Measurements from ENCODE around the gene LCP2.

LCP2 gene

GRCh38 chr5:170315154-170315553 lies 17.6 kb upstream of the LCP2 start:
- DNase-seq (ENCODE audit: low read depth) = no peak

DNA sequence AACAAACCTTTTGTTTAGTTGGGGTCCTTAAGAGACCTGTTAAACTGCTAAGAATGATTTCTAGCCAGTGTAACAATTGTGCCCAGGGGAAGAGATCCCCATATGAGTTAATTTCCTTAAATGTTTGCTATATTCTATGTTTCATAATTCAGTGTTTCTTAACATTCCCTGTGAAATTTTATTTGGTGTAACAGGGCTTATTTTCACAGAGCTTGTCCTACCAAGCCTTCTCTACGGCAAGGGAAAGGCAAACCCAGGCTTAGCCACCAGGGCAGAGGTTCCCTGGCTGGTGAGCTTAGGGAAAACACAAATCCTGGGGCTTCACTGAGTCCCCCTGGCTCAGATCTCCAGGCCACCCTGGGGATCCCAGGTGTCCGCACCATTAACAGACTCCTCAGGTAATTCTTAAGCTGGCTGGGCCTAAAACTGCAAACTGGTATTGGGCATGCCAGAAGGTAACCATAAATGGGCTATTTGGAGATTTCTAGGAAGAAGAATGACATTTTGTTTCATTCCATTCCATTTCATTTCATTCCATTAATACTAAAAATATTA lies 17.0 kb upstream of the LCP2 start:
- no peak for DNase-seq (ENCODE audit: low read depth)

- DNase-seq (ENCODE audit: low read depth) = no peak
Measured at GRCh38 chr5:170313816-170314215, 16.2 kb upstream of the LCP2 start.

DNA sequence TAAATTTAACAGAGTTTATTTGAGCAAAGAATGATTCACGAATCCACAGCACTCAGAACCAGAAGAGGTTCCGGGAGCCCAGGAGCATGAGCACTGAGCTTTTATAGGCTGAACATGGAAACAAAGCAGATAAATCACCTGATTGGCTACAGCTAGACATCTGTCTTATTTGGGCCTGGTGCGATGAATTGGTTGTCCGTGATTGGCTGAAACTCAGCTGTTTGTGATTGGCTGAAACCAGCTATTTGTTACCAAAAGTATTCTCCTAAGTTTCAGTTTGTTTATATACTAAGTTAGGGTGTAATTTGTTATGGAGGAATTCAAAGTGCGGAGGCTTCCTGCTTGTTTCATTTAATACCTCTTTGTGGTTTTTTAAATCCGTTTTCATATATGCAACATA lies 15.8 kb upstream of the LCP2 start:
- no peak for DNase-seq (ENCODE audit: low read depth)

GRCh38 chr5:170312666-170313065 lies 15.1 kb upstream of the LCP2 start:
- DNase-seq (ENCODE audit: low read depth) = peak; percentile 24

DNA sequence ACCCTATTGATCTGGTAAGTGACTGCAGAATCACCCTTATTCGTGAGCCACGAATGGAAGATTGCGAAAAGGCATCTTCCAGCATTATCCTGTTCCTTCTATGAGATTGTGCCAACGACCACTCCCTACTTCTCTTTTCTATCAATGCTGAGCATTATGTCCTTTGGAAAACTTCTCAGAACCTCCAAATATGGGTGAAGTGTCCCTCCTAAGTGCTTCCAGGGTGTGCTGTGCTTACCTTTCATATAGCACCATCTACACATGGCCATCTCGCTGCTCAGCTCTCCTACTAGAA lies 14.7 kb upstream of the LCP2 start:
- DNase-seq (ENCODE audit: low read depth) = no peak

GRCh38 chr5:170311511-170312300 lies 14.1 kb upstream of the LCP2 start:
- DNase-seq (ENCODE audit: low read depth) = no peak

DNA sequence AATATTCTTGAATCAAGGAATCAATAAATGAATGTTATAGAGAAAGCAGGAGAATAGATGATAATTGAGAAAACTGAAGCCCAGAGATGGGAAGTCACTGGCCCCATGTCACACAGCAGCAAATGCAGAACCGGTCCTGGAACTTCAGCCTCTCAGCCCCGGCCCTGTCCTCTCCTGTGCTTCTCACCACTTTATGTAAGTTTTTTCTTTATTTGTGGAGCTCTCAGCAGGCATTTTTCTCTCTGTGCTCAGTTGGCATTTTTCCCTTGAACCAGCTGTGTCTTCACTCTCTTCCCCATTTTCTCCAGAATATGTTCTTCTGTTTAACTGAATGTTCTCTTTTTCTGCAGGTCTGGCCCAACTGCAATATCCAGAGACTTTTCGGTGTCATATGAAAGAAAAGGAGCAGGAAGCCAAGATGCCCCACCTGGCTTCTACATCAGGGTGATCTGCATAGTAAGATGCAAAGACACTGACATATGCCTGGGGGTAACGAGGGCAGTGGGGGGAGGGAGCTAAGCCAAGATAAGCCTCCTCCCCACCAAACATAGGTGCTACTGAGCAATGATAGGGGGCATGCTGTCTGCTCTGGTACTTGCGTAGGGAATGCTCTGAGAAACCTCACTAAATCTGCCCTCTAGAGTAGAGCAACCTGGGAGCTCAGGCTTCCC lies 12.8 kb upstream of the LCP2 start:
- no peak for DNase-seq (ENCODE audit: low read depth)

- DNase-seq (ENCODE audit: low read depth) = no peak
Measured at GRCh38 chr5:170308686-170309085, 11.1 kb upstream of the LCP2 start.

DNA sequence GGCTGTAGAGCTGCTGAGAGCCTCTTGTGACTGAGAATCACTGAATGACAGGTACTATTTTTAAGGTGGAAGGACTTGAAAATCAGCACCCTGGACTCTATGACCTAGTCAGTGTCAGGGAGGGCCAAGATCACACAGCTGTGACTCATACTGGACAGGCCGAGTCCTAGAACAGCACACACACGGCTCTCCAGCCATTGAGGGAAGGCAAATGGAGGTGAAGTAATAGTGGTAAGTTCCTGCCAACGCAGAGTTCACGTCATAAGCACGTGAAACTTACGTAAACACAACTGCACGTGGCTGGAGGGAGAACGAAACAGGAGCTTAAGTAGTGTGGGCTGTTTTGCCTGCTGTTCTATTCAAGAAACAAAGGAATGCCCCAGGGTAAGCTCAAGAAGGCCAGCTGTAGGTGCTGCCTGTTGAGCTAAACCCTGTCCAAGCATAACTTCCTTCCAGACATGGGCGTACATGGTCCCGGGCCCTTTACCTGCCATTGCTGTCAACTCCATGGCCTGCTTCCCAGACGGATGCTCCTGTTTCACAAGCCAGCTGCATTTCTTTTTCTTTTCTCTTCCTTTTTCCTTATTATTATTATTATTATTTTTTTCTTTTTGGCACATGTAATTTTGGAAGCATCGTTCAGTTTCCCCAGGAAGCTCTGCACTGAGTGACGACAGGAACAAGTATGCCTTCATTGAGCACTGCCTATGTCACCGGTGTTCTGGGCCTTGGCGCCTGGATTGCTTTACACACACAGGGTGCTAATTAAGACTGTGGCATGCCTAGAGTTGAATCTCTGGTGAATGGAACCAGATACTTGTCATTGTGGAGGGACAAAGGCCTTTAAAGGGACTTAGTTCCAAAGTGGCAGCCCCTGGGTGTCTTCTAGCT lies 10.2 kb upstream of the LCP2 start:
- peak; percentile 88 for DNase-seq (ENCODE audit: low read depth)

- DNase-seq (ENCODE audit: low read depth) = peak; percentile 48
Measured at GRCh38 chr5:170306381-170306831, 8.8 kb upstream of the LCP2 start.

DNA sequence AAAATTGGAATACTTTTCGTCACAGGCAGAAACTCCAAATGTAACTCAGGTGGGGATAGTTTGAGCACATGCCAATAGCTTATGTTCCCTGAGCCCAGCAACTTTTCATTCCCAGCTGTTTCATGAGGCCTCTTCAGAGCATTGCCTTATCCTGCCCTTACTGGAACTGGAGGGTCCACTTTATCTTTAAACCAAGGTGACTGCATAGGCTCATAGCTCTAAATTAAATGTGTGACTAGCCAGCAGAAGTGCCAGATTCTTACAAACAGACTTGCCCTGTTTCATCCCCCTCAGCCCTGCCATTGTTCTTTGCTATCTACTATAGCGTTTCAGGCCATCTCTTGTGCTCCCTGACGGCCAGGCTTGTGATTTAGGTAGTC lies 8.1 kb upstream of the LCP2 start:
- no peak for DNase-seq (ENCODE audit: low read depth)

DNA sequence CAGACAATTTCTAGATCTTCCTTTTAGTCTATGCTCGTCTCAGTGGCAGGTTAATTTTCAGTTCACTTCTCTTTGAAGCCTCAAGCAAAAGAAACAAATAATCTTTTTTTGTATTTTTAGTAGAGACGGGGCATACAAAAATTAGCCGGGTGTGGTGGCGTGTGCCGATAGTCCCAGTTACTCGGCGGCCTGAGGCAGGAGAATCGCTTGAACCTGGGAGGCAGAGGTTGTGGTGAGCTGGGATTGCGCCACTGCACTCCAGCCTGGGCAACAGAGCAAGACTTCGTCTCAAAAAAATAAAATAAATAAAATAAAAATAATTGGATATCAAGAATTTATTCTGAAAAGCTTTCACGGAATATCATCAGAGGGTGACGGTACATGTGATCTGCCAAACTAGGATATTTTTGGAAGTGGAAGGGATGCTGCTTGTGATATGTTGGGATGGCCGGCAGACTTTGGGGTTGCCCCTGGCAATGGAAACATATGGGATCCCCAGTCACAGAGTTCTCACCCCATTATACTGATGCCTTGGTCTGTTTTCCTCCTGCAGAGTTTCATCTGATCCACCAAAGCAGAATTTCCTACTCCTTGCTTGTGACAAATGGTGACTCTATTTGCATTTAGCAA lies 7.6 kb upstream of the LCP2 start:
- DNase-seq (ENCODE audit: low read depth) = no peak

DNA sequence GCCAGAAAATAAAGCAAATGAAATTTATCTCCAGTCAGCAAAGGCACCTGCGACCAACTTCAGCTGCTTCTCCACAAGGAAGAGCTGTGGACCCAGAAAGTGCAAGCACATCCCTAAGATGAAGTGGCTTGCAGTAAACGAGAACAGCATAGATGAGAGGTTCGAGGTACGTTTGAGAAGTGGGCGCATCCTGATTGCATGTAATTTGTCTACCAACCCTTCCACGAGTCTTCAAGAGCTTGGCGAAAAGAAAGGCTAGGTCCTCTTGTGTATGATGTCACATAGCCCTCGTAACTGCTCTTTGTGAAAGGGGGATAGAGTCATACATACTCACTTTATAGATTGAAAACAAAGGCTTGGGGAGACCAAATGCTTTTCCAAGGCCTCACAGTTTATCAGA lies 6.0 kb upstream of the LCP2 start:
- DNase-seq (ENCODE audit: low read depth) = no peak

DNA sequence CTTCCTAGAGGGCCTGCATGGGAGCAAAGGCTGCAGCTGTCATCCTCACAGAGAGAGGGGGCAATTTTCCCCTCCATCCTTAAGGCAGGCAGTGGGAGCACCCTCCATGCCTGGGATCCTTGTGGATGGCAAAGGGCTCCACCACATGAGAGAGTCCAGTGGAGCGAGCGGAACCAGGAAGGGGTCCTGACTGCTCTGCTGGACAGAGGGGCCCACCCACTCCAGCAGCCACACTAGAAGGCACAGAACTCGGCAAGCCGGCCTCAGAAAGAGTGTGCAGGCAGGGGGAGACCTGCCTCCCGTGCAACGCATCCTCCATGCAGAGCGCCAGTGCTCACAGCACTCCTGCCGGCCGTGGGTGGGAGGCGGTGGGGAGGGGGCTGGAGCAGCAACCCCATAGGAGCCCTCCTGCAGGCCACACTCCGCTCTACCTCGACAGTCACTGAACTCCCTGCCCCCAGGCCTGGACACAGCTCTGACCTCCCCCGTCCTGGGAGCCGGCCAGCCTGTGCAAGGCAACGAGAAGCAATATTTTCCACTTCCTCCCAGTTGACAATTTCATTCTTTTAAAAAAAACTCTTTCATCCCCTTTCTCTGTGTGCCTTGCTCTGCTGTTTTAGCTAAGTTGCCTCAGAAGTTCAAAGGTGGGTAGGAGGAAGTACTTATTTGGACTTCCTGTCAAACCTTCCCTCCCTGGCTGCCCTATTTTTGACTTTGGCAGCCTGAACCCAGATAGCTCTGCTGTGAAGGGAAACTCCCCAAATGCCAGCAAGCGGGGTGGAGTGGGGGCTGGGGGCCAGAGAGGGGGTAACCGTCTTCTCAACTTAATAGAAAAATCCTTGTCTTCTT lies 5.3 kb upstream of the LCP2 start:
- no peak for DNase-seq (ENCODE audit: low read depth)

- DNase-seq (ENCODE audit: low read depth) = no peak
Measured at GRCh38 chr5:170301981-170302652, 4.5 kb upstream of the LCP2 start.

GRCh38 chr5:170301149-170301548 lies 3.6 kb upstream of the LCP2 start:
- no peak for DNase-seq (ENCODE audit: low read depth)

GRCh38 chr5:170300361-170301013 lies 2.9 kb upstream of the LCP2 start:
- DNase-seq (ENCODE audit: low read depth) = no peak

GRCh38 chr5:170296935-170297588 lies 515 bp downstream of the LCP2 start:
- no peak for DNase-seq (ENCODE audit: low read depth)

Measured in amniotic epithelial cell (primary cell).